ENCODE data around the gene MLLT1. TPM values are rescaled to one million over a fixed set of nuclear protein-coding genes. Genes with fewer than 3 reads are reported as not detected.

Gene MLLT1
- polyA plus RNA-seq, 1 experiment: 12.3 TPM

GRCh38 chr19:6230991-6231448 lies 48.8 kb downstream of the MLLT1 start:
- CTCF ChIA-PET: interaction anchor here (0.6 to 2.0 kb wide), 5 partner anchors 9 to 427 kb away, joined by 3 to 13 read pairs (median 5); no protein-coding TSS in a partner anchor
- no peak overlapping the region for H3K4me3 ChIP-seq (ENCODE audit: low read depth, low read length)
- H3K9me3 ChIP-seq (ENCODE audit: control insufficient read depth, insufficient read depth, low read length): no peaks in the 10 kb centered on the region; the same call in 1 of the 2 replicates
- H3K27ac ChIP-seq (ENCODE audit: low read depth, low read length): no peak overlapping the region
- TF ChIP-seq CTCF (IDR thresholded peaks at IDR 0.05; ENCODE audit: low read depth, low read length): no peak
- no peaks in the 10 kb centered on the region for H3K27me3 ChIP-seq (ENCODE audit: control insufficient read depth, insufficient read depth, low read length)
- POLR2A ChIA-PET: no interaction called here
- DNase-seq (ENCODE audit: low read depth, low spot score): no peak

DNA sequence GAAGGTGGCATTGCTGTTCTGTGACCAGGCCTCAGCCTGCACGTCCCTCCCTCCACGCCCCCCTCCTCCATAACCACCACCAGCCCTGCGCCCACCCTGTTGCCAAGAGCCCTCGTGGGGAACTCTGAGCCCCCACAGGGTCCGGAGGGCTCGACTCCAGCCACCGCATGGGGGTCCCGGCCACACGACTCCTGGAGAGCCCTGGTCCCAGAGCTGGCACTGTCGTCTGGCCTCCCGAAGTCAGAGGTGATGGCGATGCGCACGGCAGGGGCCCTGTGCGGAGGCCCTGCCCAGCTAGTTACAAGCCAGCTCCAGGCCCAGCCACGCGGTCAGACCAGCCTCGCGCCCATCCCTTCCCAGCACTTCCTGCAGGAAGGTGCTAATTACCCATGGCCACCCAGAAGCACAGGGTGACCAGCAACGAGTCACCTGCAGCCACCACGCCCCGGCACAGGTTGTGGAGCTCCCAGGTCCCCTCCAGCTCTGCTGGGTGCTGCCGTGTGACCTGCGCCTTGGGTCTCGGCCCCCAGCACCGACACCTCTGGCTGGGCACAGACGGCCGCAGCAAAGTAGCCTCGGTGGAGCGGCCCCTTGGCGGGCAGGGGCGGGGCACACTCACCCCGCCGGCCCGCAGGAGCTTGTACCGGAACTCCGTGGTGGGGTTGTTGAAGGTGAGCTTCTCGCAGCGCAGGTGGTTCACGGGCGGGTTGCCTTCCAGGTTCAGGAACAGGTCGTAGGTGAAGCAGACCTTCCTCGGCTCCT lies 49.6 kb downstream of the MLLT1 start:
- DNase-seq (ENCODE audit: low read depth, low spot score): no peak
- no peaks in the 10 kb centered on the region; the same call in 1 of the 2 replicates for H3K9me3 ChIP-seq (ENCODE audit: control insufficient read depth, insufficient read depth, low read length)
- no peak for TF ChIP-seq CTCF (IDR thresholded peaks at IDR 0.05; ENCODE audit: low read depth, low read length)
- H3K27me3 ChIP-seq (ENCODE audit: control insufficient read depth, insufficient read depth, low read length): no peaks in the 10 kb centered on the region
- ChIA-PET POLR2A (no interaction called here), CTCF (interaction anchor here (1.1 to 2.0 kb wide), 4 partner anchors 9 to 426 kb away, joined by 3 to 13 read pairs (median 4); no protein-coding TSS in a partner anchor)
- H3K27ac ChIP-seq (ENCODE audit: low read depth, low read length): no peak overlapping the region
- H3K4me3 ChIP-seq (ENCODE audit: low read depth, low read length): no peak overlapping the region

- CTCF ChIA-PET: no interaction called here
- Histone ChIP-seq H3K27me3 (ENCODE audit: control insufficient read depth, insufficient read depth, low read length) (no peaks in the 10 kb centered on the region), H3K9me3 (ENCODE audit: control insufficient read depth, insufficient read depth, low read length) (no peaks in the 10 kb centered on the region; the same call in 1 of the 2 replicates), H3K4me3 (ENCODE audit: low read depth, low read length) (no peak overlapping the region), H3K27ac (ENCODE audit: low read depth, low read length) (no peak overlapping the region)
- DNase-seq (ENCODE audit: low read depth, low spot score): no peak
- POLR2A ChIA-PET: no interaction called here
- no peak for TF ChIP-seq CTCF (IDR thresholded peaks at IDR 0.05; ENCODE audit: low read depth, low read length)
Measured at GRCh38 chr19:6229216-6229913, 50.4 kb downstream of the MLLT1 start.

GRCh38 chr19:6228551-6229215 lies 51.1 kb downstream of the MLLT1 start:
- ChIA-PET POLR2A (no interaction called here), CTCF (no interaction called here)
- DNase-seq (ENCODE audit: low read depth, low spot score): no peak
- Histone ChIP-seq H3K4me3 (ENCODE audit: low read depth, low read length) (no peak overlapping the region), H3K9me3 (ENCODE audit: control insufficient read depth, insufficient read depth, low read length) (no peaks in the 10 kb centered on the region; the same call in 1 of the 2 replicates), H3K27ac (ENCODE audit: low read depth, low read length) (no peak overlapping the region), H3K27me3 (ENCODE audit: control insufficient read depth, insufficient read depth, low read length) (no peaks in the 10 kb centered on the region)
- no peak for TF ChIP-seq CTCF (IDR thresholded peaks at IDR 0.05; ENCODE audit: low read depth, low read length)

All from AG04450 (cell line).